ENCODE results near the gene IRGQ.

The IRGQ gene

GRCh38 chr19:43616954-43617353, 21.0 kb upstream of the IRGQ start:
- TF ChIP-seq EZH2 (IDR thresholded peaks at IDR 0.05; ENCODE audit: borderline replicate concordance, low read length): no peak
- no peak for TF ChIP-seq CTCF (IDR thresholded peaks at IDR 0.05; ENCODE audit: low read length)
- no peaks in the 10 kb centered on the region for H3K9me2 ChIP-seq (ENCODE audit: low read depth, low read length)
- peaks cover 23% of the 10 kb centered on the region for H3K36me3 ChIP-seq (ENCODE audit: insufficient read depth, low read length)
- peaks cover 29% of the 10 kb centered on the region for H3K4me1 ChIP-seq (ENCODE audit: insufficient read depth, low read length, severe bottlenecking)
- H3K9me3 ChIP-seq (ENCODE audit: low read length): no peaks in the 10 kb centered on the region
- no peaks in the 10 kb centered on the region for H3K27me3 ChIP-seq (ENCODE audit: insufficient read depth, low read length)
- H3K4me3 ChIP-seq (ENCODE audit: low read depth, low read length, poor library complexity, severe bottlenecking): no peak overlapping the region
- H2AFZ ChIP-seq (ENCODE audit: low read length): no peak overlapping the region
- peaks cover 4% of the 10 kb centered on the region; the same call in 1 of the 2 replicates for H3F3A ChIP-seq (ENCODE audit: insufficient read depth, low read length)
- no peak overlapping the region for H3K9ac ChIP-seq (ENCODE audit: low read length)
- H3K27ac ChIP-seq (ENCODE audit: low read depth, low read length, poor library complexity, severe bottlenecking): no peak overlapping the region
- H3K4me2 ChIP-seq (ENCODE audit: low read length): no peak overlapping the region
- no peaks in the 10 kb centered on the region for H4K20me1 ChIP-seq (ENCODE audit: insufficient read depth, low read length)
- H3K79me2 ChIP-seq (ENCODE audit: insufficient read depth, low read length): peaks cover 35% of the 10 kb centered on the region

GRCh38 chr19:43616306-43616705, 20.4 kb upstream of the IRGQ start:
- H2AFZ ChIP-seq (ENCODE audit: low read length): no peak overlapping the region
- no peaks in the 10 kb centered on the region for H4K20me1 ChIP-seq (ENCODE audit: insufficient read depth, low read length)
- H3K79me2 ChIP-seq (ENCODE audit: insufficient read depth, low read length): peaks cover 35% of the 10 kb centered on the region
- H3K9me2 ChIP-seq (ENCODE audit: low read depth, low read length): no peaks in the 10 kb centered on the region
- no peak overlapping the region for H3K4me2 ChIP-seq (ENCODE audit: low read length)
- no peak overlapping the region for H3K4me3 ChIP-seq (ENCODE audit: low read depth, low read length, poor library complexity, severe bottlenecking)
- no peaks in the 10 kb centered on the region for H3K27me3 ChIP-seq (ENCODE audit: insufficient read depth, low read length)
- H3K9me3 ChIP-seq (ENCODE audit: low read length): no peaks in the 10 kb centered on the region
- H3F3A ChIP-seq (ENCODE audit: insufficient read depth, low read length): no peaks in the 10 kb centered on the region
- H3K9ac ChIP-seq (ENCODE audit: low read length): no peak overlapping the region; the same call in 1 of the 2 replicates
- no peak overlapping the region for H3K27ac ChIP-seq (ENCODE audit: low read depth, low read length, poor library complexity, severe bottlenecking)
- H3K4me1 ChIP-seq (ENCODE audit: insufficient read depth, low read length, severe bottlenecking): peaks cover 29% of the 10 kb centered on the region
- TF ChIP-seq EZH2 (IDR thresholded peaks at IDR 0.05; ENCODE audit: borderline replicate concordance, low read length) (no peak), CTCF (IDR thresholded peaks at IDR 0.05; ENCODE audit: low read length) (no peak)
- peaks cover 30% of the 10 kb centered on the region for H3K36me3 ChIP-seq (ENCODE audit: insufficient read depth, low read length)

- H3K9ac ChIP-seq (ENCODE audit: low read length): no peak overlapping the region
- H3K9me3 ChIP-seq (ENCODE audit: low read length): no peaks in the 10 kb centered on the region
- no peaks in the 10 kb centered on the region for H3K9me2 ChIP-seq (ENCODE audit: low read depth, low read length)
- H3F3A ChIP-seq (ENCODE audit: insufficient read depth, low read length): no peaks in the 10 kb centered on the region
- H3K4me3 ChIP-seq (ENCODE audit: low read depth, low read length, poor library complexity, severe bottlenecking): no peak overlapping the region
- no peak overlapping the region for H2AFZ ChIP-seq (ENCODE audit: low read length)
- H3K4me2 ChIP-seq (ENCODE audit: low read length): no peak overlapping the region
- no peaks in the 10 kb centered on the region for H4K20me1 ChIP-seq (ENCODE audit: insufficient read depth, low read length)
- no peaks in the 10 kb centered on the region for H3K27me3 ChIP-seq (ENCODE audit: insufficient read depth, low read length)
- H3K79me2 ChIP-seq (ENCODE audit: insufficient read depth, low read length): peaks cover 22% of the 10 kb centered on the region
- no peak overlapping the region for H3K27ac ChIP-seq (ENCODE audit: low read depth, low read length, poor library complexity, severe bottlenecking)
- peaks cover 49% of the 10 kb centered on the region for H3K36me3 ChIP-seq (ENCODE audit: insufficient read depth, low read length)
- no peak for TF ChIP-seq EZH2 (IDR thresholded peaks at IDR 0.05; ENCODE audit: borderline replicate concordance, low read length)
- no peak for TF ChIP-seq CTCF (IDR thresholded peaks at IDR 0.05; ENCODE audit: low read length)
- peaks cover 6% of the 10 kb centered on the region for H3K4me1 ChIP-seq (ENCODE audit: insufficient read depth, low read length, severe bottlenecking)
These were observed 16.4 kb upstream of the IRGQ start for GRCh38 chr19:43612374-43612773.

Data from OCI-LY1 (cell line).